WTC11 (cell line): ENCODE data around the gene C12orf43. TPM values are rescaled to one million over a fixed set of nuclear protein-coding genes. Genes with fewer than 3 reads are reported as not detected.
A peak's percentile ranks its signal among the peaks of the same experiment; 100 is the strongest.

Experiments
- ATAC-seq: fragments of 200-7000 bp; cut with Tn5 transposase; 2 replicates; pipeline ENCODE4 v1.10.0; 2021; ENCODE audit warnings: mild to moderate bottlenecking, moderate library complexity
- CTCF ChIA-PET: fragments of 300-600 bp; sonication (Branson Sonifier 250); formaldehyde crosslinking; loops from one replicate; lab custom pipeline; 2021; ENCODE audit warnings: antibody characterized with exemption; lab: Charles Lee
- POLR2A ChIA-PET: fragments of 350-600 bp; sonication (Branson Sonifier 250); formaldehyde crosslinking; loops from one replicate; lab custom pipeline; 2021; ENCODE audit warnings: antibody characterized with exemption; lab: Charles Lee
- DNase-seq: peaks from one replicate; pipeline ENCODE4 v3.0.0; 2021; ENCODE audit warnings: low spot score
- H3K27ac Mint-ChIP-seq: 2 replicates; pipeline ENCODE4 v1.8.0; 2021; ENCODE audit warnings: mixed read lengths
- H3K27me3 Mint-ChIP-seq: 2 replicates; pipeline ENCODE4 v1.8.0; 2021; ENCODE audit warnings: low read depth, mild to moderate bottlenecking, moderate library complexity, mixed read lengths
- H3K36me3 Mint-ChIP-seq: 2 replicates; pipeline ENCODE4 v1.8.0; 2021; ENCODE audit warnings: mixed read lengths
- H3K4me1 Mint-ChIP-seq: 2 replicates; pipeline ENCODE4 v1.8.0; 2022; ENCODE audit warnings: mixed read lengths
- H3K4me3 Mint-ChIP-seq: 2 replicates; pipeline ENCODE4 v1.8.0; 2021; ENCODE audit warnings: mild to moderate bottlenecking, moderate library complexity, mixed read lengths
- H3K9me3 Mint-ChIP-seq: 2 replicates; pipeline ENCODE4 v1.8.0; 2021; ENCODE audit warnings: mixed read lengths
- ATF3 ChIP-seq: sonication (generic); formaldehyde crosslinking; conservative IDR thresholded peaks from 2 replicates; pipeline ENCODE4 v1.8.1; 2022; ENCODE audit warnings: mild to moderate bottlenecking, missing genetic modification reagents
- E2F1 ChIP-seq: sonication (generic); formaldehyde crosslinking; IDR thresholded peaks from 2 replicates; pipeline ENCODE4 v1.8.0; 2022; ENCODE audit warnings: mild to moderate bottlenecking, missing genetic modification reagents
- HMGXB4 ChIP-seq: sonication (generic); formaldehyde crosslinking; IDR thresholded peaks from 2 replicates; pipeline ENCODE4 v1.8.1; 2023; ENCODE audit warnings: mild to moderate bottlenecking, moderate library complexity, missing genetic modification reagents
- NFYB ChIP-seq: sonication (generic); formaldehyde crosslinking; conservative IDR thresholded peaks from 2 replicates; pipeline ENCODE4 v1.8.0; 2022; ENCODE audit warnings: low read depth, missing genetic modification reagents
- PRDM15 ChIP-seq: sonication (generic); formaldehyde crosslinking; IDR thresholded peaks from 2 replicates; pipeline ENCODE4 v1.8.0; 2022; ENCODE audit warnings: missing genetic modification reagents
- RORB ChIP-seq: fragments of 250-450 bp; sonication (Bioruptor Pico); IDR thresholded peaks from 2 replicates; pipeline ENCODE4 v1.9.0; 2021; ENCODE audit warnings: mild to moderate bottlenecking
- ZNF317 ChIP-seq: sonication (generic); formaldehyde crosslinking; IDR thresholded peaks from 2 replicates; pipeline ENCODE4 v1.8.1; 2023; ENCODE audit warnings: low read depth, mild to moderate bottlenecking, moderate library complexity, missing genetic modification reagents, borderline replicate concordance
- ZNF512 ChIP-seq: sonication (generic); formaldehyde crosslinking; IDR thresholded peaks from 2 replicates; pipeline ENCODE4 v1.8.1; 2022; ENCODE audit warnings: missing genetic modification reagents, borderline replicate concordance
- total RNA-seq: library from RNA; stranded (reverse); gene quantifications from 3 replicates; pipeline ENCODE4 v1.2.3, GENCODE V29; 2021

C12orf43 gene
- total RNA-seq, 1 experiment from 2014 or later: 20.7 TPM

GRCh38 chr12:120996133-120996746 is 20.0 kb downstream of the C12orf43 start:
- no peak for ATAC-seq
- H3K36me3 Mint-ChIP-seq: no peaks in the 10 kb centered on the region
- no peaks in the 10 kb centered on the region for H3K9me3 Mint-ChIP-seq
- TF ChIP-seq HMGXB4 (CRISPR knock-in tag): no peak
- TF ChIP-seq, all 79 proteins: peak for 0
- ChIA-PET CTCF (interaction anchor here (0.8 to 0.9 kb wide), 2 partner anchors 9 to 14 kb away, joined by 4 read pairs; no protein-coding TSS in a partner anchor), POLR2A (no interaction called here)
- H3K27me3 Mint-ChIP-seq: no peaks in the 10 kb centered on the region; the same call in 1 of the 2 replicates
- H3K4me3 Mint-ChIP-seq: no peak overlapping the region
- peaks cover 7% of the 10 kb centered on the region for H3K4me1 Mint-ChIP-seq
- H3K27ac Mint-ChIP-seq: no peak overlapping the region
- DNase-seq: no peak

- H3K4me1 Mint-ChIP-seq: peaks cover 7% of the 10 kb centered on the region
- ATAC-seq (no peak), DNase-seq (no peak)
- H3K4me3 Mint-ChIP-seq: no peak overlapping the region
- TF ChIP-seq HMGXB4 (CRISPR knock-in tag) (no peak), PRDM15 (CRISPR knock-in tag) (peak; percentile 98)
- no peaks in the 10 kb centered on the region for H3K36me3 Mint-ChIP-seq
- CTCF ChIA-PET: no interaction called here
- peaks cover 3% of the 10 kb centered on the region; the same call in 1 of the 2 replicates for H3K27me3 Mint-ChIP-seq
- H3K27ac Mint-ChIP-seq: no peak overlapping the region
- POLR2A ChIA-PET: no interaction called here
- H3K9me3 Mint-ChIP-seq: no peaks in the 10 kb centered on the region; the same call in 1 of the 2 replicates
These were observed 21.5 kb downstream of the C12orf43 start for GRCh38 chr12:120994589-120995337.

- Mint-ChIP-seq H3K27me3 (peaks cover 5% of the 10 kb centered on the region; the same call in 1 of the 2 replicates), H3K4me3 (no peak overlapping the region), H3K27ac (no peak overlapping the region), H3K36me3 (no peaks in the 10 kb centered on the region), H3K9me3 (peaks cover 3% of the 10 kb centered on the region; the same call in 1 of the 2 replicates), H3K4me1 (peaks cover 2% of the 10 kb centered on the region)
- ATAC-seq: no peak
- TF ChIP-seq RORB (no peak), ZNF512 (no peak), ZNF317 (CRISPR knock-in tag) (no peak), NFYB (CRISPR knock-in tag) (no peak), E2F1 (CRISPR knock-in tag) (no peak), ATF3 (CRISPR knock-in tag) (no peak)
- POLR2A ChIA-PET: no interaction called here
- CTCF ChIA-PET: interaction anchor here (3.1 to 3.5 kb wide), 2 partner anchors 11 to 22 kb away, joined by 14 to 17 read pairs; no protein-coding TSS in a partner anchor
- DNase-seq: no peak
These were observed 22.2 kb downstream of the C12orf43 start for GRCh38 chr12:120994059-120994458.
